ENCODE measurements around the gene GJB4. TPM values are rescaled to one million over a fixed set of nuclear protein-coding genes. Genes with fewer than 3 reads are reported as not detected.

GJB4 gene
- total and polyA plus RNA-seq, 4 donors = not detected

DNA sequence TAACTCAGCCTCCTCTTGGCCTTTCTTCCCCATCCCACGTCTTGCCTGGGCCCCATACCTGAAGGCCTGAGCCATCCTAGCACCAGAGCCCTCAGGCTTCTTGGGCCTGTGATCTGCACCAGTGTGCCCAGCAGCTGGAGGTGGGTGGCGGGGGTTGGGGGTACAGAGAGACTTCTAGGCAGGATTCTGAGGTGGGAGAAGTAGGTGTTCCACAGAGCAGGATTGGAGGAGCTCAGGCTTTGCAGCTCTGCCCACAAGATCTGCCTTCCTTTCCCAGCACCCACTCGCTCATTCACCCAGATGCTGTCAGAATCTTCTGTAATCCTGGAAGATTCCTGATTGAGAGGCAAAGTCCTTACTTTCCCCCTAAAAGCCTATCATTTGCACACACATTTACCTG is 14.7 kb upstream of the GJB4 start:
- H3K4me3 ChIP-seq (ENCODE audit: low read depth in 1 of 3, low read length in 3 of 3) = no peak overlapping the region
- TF ChIP-seq HNF4A (conservative IDR thresholded peaks at IDR 0.05) (no peak), SP1 (IDR thresholded peaks at IDR 0.05) (no peak), FOXA1 (IDR thresholded peaks at IDR 0.05) (no peak), FOXA2 (IDR thresholded peaks at IDR 0.05) (no peak), RAD21 (IDR thresholded peaks at IDR 0.05) (no peak), EGR1 (IDR thresholded peaks at IDR 0.05; ENCODE audit: low read depth in 2 of 2) (no peak), TAF1 (conservative IDR thresholded peaks at IDR 0.05) (no peak), YY1 (IDR thresholded peaks at IDR 0.05) (no peak), HNF4G (IDR thresholded peaks at IDR 0.05) (no peak), GABPA (IDR thresholded peaks at IDR 0.05 in 1 of 2, conservative IDR thresholded peaks at IDR 0.05 in 1 of 2) (no peak), NR2F2 (IDR thresholded peaks at IDR 0.05) (no peak), RXRA (IDR thresholded peaks at IDR 0.05) (no peak)
- TF ChIP-seq, protein P1, sequence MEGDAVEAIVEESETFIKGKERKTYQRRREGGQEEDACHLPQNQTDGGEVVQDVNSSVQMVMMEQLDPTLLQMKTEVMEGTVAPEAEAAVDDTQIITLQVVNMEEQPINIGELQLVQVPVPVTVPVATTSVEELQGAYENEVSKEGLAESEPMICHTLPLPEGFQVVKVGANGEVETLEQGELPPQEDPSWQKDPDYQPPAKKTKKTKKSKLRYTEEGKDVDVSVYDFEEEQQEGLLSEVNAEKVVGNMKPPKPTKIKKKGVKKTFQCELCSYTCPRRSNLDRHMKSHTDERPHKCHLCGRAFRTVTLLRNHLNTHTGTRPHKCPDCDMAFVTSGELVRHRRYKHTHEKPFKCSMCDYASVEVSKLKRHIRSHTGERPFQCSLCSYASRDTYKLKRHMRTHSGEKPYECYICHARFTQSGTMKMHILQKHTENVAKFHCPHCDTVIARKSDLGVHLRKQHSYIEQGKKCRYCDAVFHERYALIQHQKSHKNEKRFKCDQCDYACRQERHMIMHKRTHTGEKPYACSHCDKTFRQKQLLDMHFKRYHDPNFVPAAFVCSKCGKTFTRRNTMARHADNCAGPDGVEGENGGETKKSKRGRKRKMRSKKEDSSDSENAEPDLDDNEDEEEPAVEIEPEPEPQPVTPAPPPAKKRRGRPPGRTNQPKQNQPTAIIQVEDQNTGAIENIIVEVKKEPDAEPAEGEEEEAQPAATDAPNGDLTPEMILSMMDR (IDR thresholded peaks at IDR 0.05; ENCODE audit: low read depth, low read length, missing input control) = no peak
- TF ChIP-seq, protein P2, sequence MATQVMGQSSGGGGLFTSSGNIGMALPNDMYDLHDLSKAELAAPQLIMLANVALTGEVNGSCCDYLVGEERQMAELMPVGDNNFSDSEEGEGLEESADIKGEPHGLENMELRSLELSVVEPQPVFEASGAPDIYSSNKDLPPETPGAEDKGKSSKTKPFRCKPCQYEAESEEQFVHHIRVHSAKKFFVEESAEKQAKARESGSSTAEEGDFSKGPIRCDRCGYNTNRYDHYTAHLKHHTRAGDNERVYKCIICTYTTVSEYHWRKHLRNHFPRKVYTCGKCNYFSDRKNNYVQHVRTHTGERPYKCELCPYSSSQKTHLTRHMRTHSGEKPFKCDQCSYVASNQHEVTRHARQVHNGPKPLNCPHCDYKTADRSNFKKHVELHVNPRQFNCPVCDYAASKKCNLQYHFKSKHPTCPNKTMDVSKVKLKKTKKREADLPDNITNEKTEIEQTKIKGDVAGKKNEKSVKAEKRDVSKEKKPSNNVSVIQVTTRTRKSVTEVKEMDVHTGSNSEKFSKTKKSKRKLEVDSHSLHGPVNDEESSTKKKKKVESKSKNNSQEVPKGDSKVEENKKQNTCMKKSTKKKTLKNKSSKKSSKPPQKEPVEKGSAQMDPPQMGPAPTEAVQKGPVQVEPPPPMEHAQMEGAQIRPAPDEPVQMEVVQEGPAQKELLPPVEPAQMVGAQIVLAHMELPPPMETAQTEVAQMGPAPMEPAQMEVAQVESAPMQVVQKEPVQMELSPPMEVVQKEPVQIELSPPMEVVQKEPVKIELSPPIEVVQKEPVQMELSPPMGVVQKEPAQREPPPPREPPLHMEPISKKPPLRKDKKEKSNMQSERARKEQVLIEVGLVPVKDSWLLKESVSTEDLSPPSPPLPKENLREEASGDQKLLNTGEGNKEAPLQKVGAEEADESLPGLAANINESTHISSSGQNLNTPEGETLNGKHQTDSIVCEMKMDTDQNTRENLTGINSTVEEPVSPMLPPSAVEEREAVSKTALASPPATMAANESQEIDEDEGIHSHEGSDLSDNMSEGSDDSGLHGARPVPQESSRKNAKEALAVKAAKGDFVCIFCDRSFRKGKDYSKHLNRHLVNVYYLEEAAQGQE (IDR thresholded peaks at IDR 0.05) = no peak
- TF ChIP-seq, protein P3, sequence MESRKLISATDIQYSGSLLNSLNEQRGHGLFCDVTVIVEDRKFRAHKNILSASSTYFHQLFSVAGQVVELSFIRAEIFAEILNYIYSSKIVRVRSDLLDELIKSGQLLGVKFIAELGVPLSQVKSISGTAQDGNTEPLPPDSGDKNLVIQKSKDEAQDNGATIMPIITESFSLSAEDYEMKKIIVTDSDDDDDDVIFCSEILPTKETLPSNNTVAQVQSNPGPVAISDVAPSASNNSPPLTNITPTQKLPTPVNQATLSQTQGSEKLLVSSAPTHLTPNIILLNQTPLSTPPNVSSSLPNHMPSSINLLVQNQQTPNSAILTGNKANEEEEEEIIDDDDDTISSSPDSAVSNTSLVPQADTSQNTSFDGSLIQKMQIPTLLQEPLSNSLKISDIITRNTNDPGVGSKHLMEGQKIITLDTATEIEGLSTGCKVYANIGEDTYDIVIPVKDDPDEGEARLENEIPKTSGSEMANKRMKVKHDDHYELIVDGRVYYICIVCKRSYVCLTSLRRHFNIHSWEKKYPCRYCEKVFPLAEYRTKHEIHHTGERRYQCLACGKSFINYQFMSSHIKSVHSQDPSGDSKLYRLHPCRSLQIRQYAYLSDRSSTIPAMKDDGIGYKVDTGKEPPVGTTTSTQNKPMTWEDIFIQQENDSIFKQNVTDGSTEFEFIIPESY (IDR thresholded peaks at IDR 0.05) = no peak
- TF ChIP-seq, protein P4, sequence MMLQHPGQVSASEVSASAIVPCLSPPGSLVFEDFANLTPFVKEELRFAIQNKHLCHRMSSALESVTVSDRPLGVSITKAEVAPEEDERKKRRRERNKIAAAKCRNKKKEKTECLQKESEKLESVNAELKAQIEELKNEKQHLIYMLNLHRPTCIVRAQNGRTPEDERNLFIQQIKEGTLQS (IDR thresholded peaks at IDR 0.05) = no peak
- H3K9me3 ChIP-seq (ENCODE audit: control insufficient read depth in 4 of 4, low read length in 3 of 4) = no peaks in the 10 kb centered on the region
- DNase-seq (ENCODE audit: low spot score) = no peak
- no peak overlapping the region for H3K9ac ChIP-seq (ENCODE audit: low read depth in 1 of 2, low read length in 2 of 2)
- H3K27ac ChIP-seq (ENCODE audit: low read depth in 1 of 2, low read length in 2 of 2) = no peak overlapping the region
- no peaks in the 10 kb centered on the region for H3K36me3 ChIP-seq (ENCODE audit: control insufficient read depth in 4 of 4, insufficient read depth in 3 of 4, low read depth in 1 of 4, low read length in 3 of 4)
- 76% methylated on average over 3 of the region's 3 CpGs for WGBS
- no peaks in the 10 kb centered on the region for H3K27me3 ChIP-seq (ENCODE audit: control insufficient read depth in 4 of 4, insufficient read depth in 4 of 4, low read length in 3 of 4)
- H3K4me1 ChIP-seq (ENCODE audit: control insufficient read depth in 4 of 4, insufficient read depth in 4 of 4, low read length in 3 of 4) = peaks cover 0 to 5% (median 2%) of the 10 kb centered on the region in 4 donors

DNA sequence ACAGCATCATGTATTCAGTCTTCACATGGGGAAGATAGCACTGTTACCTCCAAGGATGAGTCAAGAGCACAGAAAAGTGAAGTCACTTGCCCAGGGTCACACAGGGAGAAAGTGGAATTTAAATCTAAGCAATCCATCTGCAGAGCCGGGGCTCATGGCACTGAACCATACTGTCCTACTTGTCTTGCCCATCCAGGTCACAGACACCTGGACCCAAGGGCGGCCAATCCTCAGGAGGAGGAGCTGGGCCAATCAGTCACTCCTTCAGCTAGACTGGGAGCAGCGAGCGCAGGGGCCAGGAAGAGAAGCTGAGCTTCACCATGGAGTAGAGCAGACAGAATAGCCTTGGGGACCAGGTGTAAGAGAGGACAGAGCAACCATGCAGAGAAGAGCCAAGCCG is 13.9 kb upstream of the GJB4 start:
- H3K27ac ChIP-seq (ENCODE audit: low read depth in 1 of 2, low read length in 2 of 2) = no peak overlapping the region
- H3K4me3 ChIP-seq (ENCODE audit: low read depth in 1 of 3, low read length in 3 of 3) = no peak overlapping the region
- no peaks in the 10 kb centered on the region for H3K9me3 ChIP-seq (ENCODE audit: control insufficient read depth in 4 of 4, low read length in 3 of 4)
- H3K36me3 ChIP-seq (ENCODE audit: control insufficient read depth in 4 of 4, insufficient read depth in 3 of 4, low read depth in 1 of 4, low read length in 3 of 4) = no peaks in the 10 kb centered on the region
- TF ChIP-seq GABPA (IDR thresholded peaks at IDR 0.05 in 1 of 2, conservative IDR thresholded peaks at IDR 0.05 in 1 of 2) (no peak), JUND (IDR thresholded peaks at IDR 0.05) (no peak), NR2F2 (IDR thresholded peaks at IDR 0.05) (no peak), EGR1 (IDR thresholded peaks at IDR 0.05; ENCODE audit: low read depth in 2 of 2) (no peak), RAD21 (IDR thresholded peaks at IDR 0.05) (no peak), YY1 (IDR thresholded peaks at IDR 0.05) (no peak), HNF4G (IDR thresholded peaks at IDR 0.05) (no peak)
- TF ChIP-seq, protein P1 (IDR thresholded peaks at IDR 0.05; ENCODE audit: low read depth, low read length, missing input control) = no peak
- no peaks in the 10 kb centered on the region for H3K27me3 ChIP-seq (ENCODE audit: control insufficient read depth in 4 of 4, insufficient read depth in 4 of 4, low read length in 3 of 4)
- WGBS = 77% methylated on average over 5 of the region's 5 CpGs
- H3K4me1 ChIP-seq (ENCODE audit: control insufficient read depth in 4 of 4, insufficient read depth in 4 of 4, low read length in 3 of 4) = peaks cover 0 to 5% (median 2%) of the 10 kb centered on the region in 4 donors
- DNase-seq (ENCODE audit: low spot score) = no peak
- H3K9ac ChIP-seq (ENCODE audit: low read depth in 1 of 2, low read length in 2 of 2) = no peak overlapping the region
